Mesodermal cell (in vitro differentiated cells): ENCODE results near the gene ZFP36.
A peak's percentile ranks its signal among the peaks of the same experiment; 100 is the strongest.

Experiments
- H3K27ac ChIP-seq: 2 replicates; pipeline ENCODE4 v1.7.0; 2013; ENCODE audit warnings: mild to moderate bottlenecking, low read depth, low read length, moderate library complexity; ENCODE audit not compliant: severe bottlenecking
- H3K36me3 ChIP-seq: 2 replicates; pipeline ENCODE4 v1.7.1; 2013; ENCODE audit warnings: mild to moderate bottlenecking, low read length, moderate library complexity; ENCODE audit not compliant: control insufficient read depth, insufficient read depth
- H3K4me1 ChIP-seq: one replicate; pipeline ENCODE4 v1.7.1; 2013; ENCODE audit warnings: mild to moderate bottlenecking, low read length; ENCODE audit not compliant: insufficient read depth, control insufficient read depth, poor library complexity, severe bottlenecking
- H3K4me3 ChIP-seq: 2 replicates; pipeline ENCODE4 v1.7.0; 2013; ENCODE audit warnings: low read length, control low read depth, mild to moderate bottlenecking; ENCODE audit not compliant: insufficient read depth, poor library complexity, severe bottlenecking; ENCODE audit errors: extremely low read depth
- H3K9me3 ChIP-seq: 2 replicates; pipeline ENCODE4 v1.7.1; 2013; ENCODE audit warnings: mild to moderate bottlenecking, low read length, moderate library complexity; ENCODE audit not compliant: control insufficient read depth
- WGBS, 2 experiments: methylation state at CpG; one replicate each; pipeline ENCODE4 v1.1.5; 2013; ENCODE audit warnings: missing lambda C conversion rate in 2 of 2; ENCODE audit not compliant: insufficient coverage in 2 of 2; 5-methylcytosine and 5-hydroxymethylcytosine counted together

ZFP36 gene

GRCh38 chr19:39386557-39386956 is 20.1 kb upstream of the ZFP36 start:
- no peak overlapping the region for H3K4me3 ChIP-seq
- peak overlapping the region; percentile 31 for H3K27ac ChIP-seq
- H3K4me1 ChIP-seq, result peaks cover 11% of the 10 kb centered on the region
- peaks cover 80% of the 10 kb centered on the region for H3K36me3 ChIP-seq
- H3K9me3 ChIP-seq, result no peaks in the 10 kb centered on the region
- WGBS, 2 experiments, result 93 to 95% methylated on average over 2 to 4 of the region's 7 CpGs

- H3K9me3 ChIP-seq, result no peaks in the 10 kb centered on the region
- no peak overlapping the region for H3K4me3 ChIP-seq
- WGBS, 2 experiments, result 73 to 97% methylated on average over 3 to 5 of the region's 5 CpGs
- no peak overlapping the region for H3K27ac ChIP-seq
- H3K4me1 ChIP-seq, result peaks cover 15% of the 10 kb centered on the region
- peaks cover 71% of the 10 kb centered on the region for H3K36me3 ChIP-seq
These were observed 18.0 kb upstream of the ZFP36 start for GRCh38 chr19:39388657-39389056.

- Histone ChIP-seq H3K4me3 (peak overlapping the region; percentile 94), H3K27ac (peak overlapping the region; percentile 98), H3K9me3 (no peaks in the 10 kb centered on the region), H3K36me3 (peaks cover 68% of the 10 kb centered on the region), H3K4me1 (peaks cover 15% of the 10 kb centered on the region)
- 84 to 96% methylated on average over 4 to 5 of the region's 13 CpGs for WGBS, 2 experiments
These were observed 16.8 kb upstream of the ZFP36 start for GRCh38 chr19:39389631-39390414.

- Histone ChIP-seq H3K9me3 (no peaks in the 10 kb centered on the region), H3K4me3 (peak overlapping the region; percentile 94), H3K4me1 (peaks cover 15% of the 10 kb centered on the region), H3K36me3 (peaks cover 66% of the 10 kb centered on the region), H3K27ac (peak overlapping the region; percentile 98)
- 0 to 2% methylated on average over 10 of the region's 10 CpGs for WGBS, 2 experiments
These were observed 16.2 kb upstream of the ZFP36 start for GRCh38 chr19:39390451-39390750.

DNA sequence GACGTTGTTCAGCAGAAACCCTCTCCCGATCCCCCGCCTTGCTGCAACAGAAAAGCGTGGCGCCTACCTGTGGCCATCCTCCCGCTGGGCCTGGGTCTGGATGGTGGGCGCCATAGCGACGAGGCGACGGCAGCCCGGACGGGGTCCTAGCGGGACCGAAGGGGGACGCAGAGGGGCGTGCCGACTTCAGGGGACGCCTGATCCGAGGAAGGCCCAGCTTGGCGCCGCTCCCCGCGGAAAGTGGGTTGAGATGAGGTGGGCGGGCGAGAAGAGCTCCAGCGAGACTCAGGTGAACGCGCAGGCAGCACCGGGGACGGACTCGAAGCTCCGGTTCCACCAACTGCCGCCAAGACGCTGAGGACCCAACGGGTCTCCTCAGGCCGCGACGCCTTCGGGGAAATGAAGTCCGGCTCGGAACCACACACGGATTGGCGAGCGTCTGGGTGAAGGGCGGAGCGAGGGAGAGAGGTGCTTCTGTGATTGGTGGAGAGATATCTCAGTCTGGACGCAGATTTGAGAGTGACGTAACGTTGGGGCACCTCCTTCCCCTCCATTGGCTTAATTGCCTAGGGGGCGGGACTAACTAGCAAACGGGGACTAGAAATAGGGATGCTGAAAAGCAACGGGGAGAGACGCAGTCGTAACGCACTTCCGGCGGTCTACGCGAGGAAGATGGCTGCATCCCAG is 15.8 kb upstream of the ZFP36 start, which contains the start of the genes MED29 and PAF1:
Gene MED29 (plus strand): TSS at position 628 of the 687 bp plus-strand sequence. CDS start 45 bp downstream, at position 673.
Gene PAF1 (minus strand): TSS at position 356 of the 687 bp plus-strand sequence. CDS start 242 bp downstream, at position 114.
- Histone ChIP-seq H3K27ac (peak within 1 kb of the TSS; percentile 98), H3K36me3 (peaks cover 64% of the 10 kb centered on the region), H3K4me1 (peaks cover 13% of the 10 kb centered on the region), H3K9me3 (no peaks in the 10 kb centered on the region), H3K4me3 (peak within 1 kb of the TSS; percentile 94)
- WGBS, 2 experiments, result 0% methylated on average over 45 to 58 of the region's 60 CpGs

- H3K4me1 ChIP-seq, result peaks cover 26% of the 10 kb centered on the region
- WGBS, 2 experiments, result 69 to 76% methylated on average over 7 to 10 of the region's 17 CpGs
- no peak overlapping the region for H3K4me3 ChIP-seq
- H3K9me3 ChIP-seq, result no peaks in the 10 kb centered on the region
- peak overlapping the region; percentile 6 for H3K27ac ChIP-seq
- peaks cover 32% of the 10 kb centered on the region for H3K36me3 ChIP-seq
These were observed 9.0 kb upstream of the ZFP36 start for GRCh38 chr19:39397360-39398296.

- Histone ChIP-seq H3K9me3 (no peaks in the 10 kb centered on the region), H3K27ac (peak overlapping the region; percentile 6), H3K4me3 (no peak overlapping the region), H3K4me1 (peaks cover 32% of the 10 kb centered on the region), H3K36me3 (peaks cover 27% of the 10 kb centered on the region)
- 90 to 94% methylated on average over 11 of the region's 11 CpGs for WGBS, 2 experiments
These were observed 8.3 kb upstream of the ZFP36 start for GRCh38 chr19:39398297-39398864.

GRCh38 chr19:39399668-39400050 is 7.0 kb upstream of the ZFP36 start:
- Histone ChIP-seq H3K36me3 (peaks cover 18% of the 10 kb centered on the region), H3K27ac (no peak overlapping the region), H3K9me3 (no peaks in the 10 kb centered on the region), H3K4me3 (no peak overlapping the region), H3K4me1 (peaks cover 36% of the 10 kb centered on the region)
- 100% methylated on average over 1 to 2 of the region's 4 CpGs for WGBS, 2 experiments

- H3K36me3 ChIP-seq, result peaks cover 17% of the 10 kb centered on the region
- no peak overlapping the region for H3K27ac ChIP-seq
- 95 to 97% methylated on average over 3 of the region's 4 CpGs for WGBS, 2 experiments
- peaks cover 40% of the 10 kb centered on the region for H3K4me1 ChIP-seq
- H3K4me3 ChIP-seq, result no peak overlapping the region
- no peaks in the 10 kb centered on the region for H3K9me3 ChIP-seq
These were observed 6.6 kb upstream of the ZFP36 start for GRCh38 chr19:39400061-39400460.

GRCh38 chr19:39401070-39401548 is 5.5 kb upstream of the ZFP36 start:
- H3K4me1 ChIP-seq, result peaks cover 49% of the 10 kb centered on the region
- no peak overlapping the region for H3K4me3 ChIP-seq
- peaks cover 9% of the 10 kb centered on the region for H3K36me3 ChIP-seq
- H3K27ac ChIP-seq, result peak overlapping the region; percentile 100
- no peaks in the 10 kb centered on the region for H3K9me3 ChIP-seq
- 90 to 97% methylated on average over 4 of the region's 4 CpGs for WGBS, 2 experiments
